HEK293 (cell line): ENCODE data around the gene STX3.

Experiments
- CTCF ChIP-seq: fragments of 450-650 bp; formaldehyde crosslinking; IDR thresholded peaks from 2 replicates; pipeline ENCODE4 v1.5.1; 2016; ENCODE audit warnings: missing biosample characterization, missing genetic modification characterization
- KLF9 ChIP-seq: fragments of 450-650 bp; formaldehyde crosslinking; IDR thresholded peaks from 2 replicates; pipeline ENCODE4 v1.5.1; 2016; ENCODE audit warnings: missing biosample characterization, missing genetic modification characterization, low read depth
- SP2 ChIP-seq: fragments of 450-650 bp; formaldehyde crosslinking; IDR thresholded peaks from 2 replicates; pipeline ENCODE4 v1.5.1; 2016; ENCODE audit warnings: missing biosample characterization, missing genetic modification characterization
- ZNF175 ChIP-seq: fragments of 450-650 bp; formaldehyde crosslinking; IDR thresholded peaks from 2 replicates; pipeline ENCODE4 v1.5.1; 2016; ENCODE audit warnings: missing biosample characterization, missing genetic modification characterization
- ZNF416 ChIP-seq: fragments of 450-650 bp; formaldehyde crosslinking; IDR thresholded peaks from 2 replicates; pipeline ENCODE4 v1.5.1; 2016; ENCODE audit warnings: missing biosample characterization, missing genetic modification characterization
- ZNF530 ChIP-seq: fragments of 450-650 bp; formaldehyde crosslinking; IDR thresholded peaks from 2 replicates; pipeline ENCODE4 v1.5.1; 2016; ENCODE audit warnings: low read depth, missing biosample characterization, missing genetic modification characterization
- ZNF548 ChIP-seq: fragments of 450-650 bp; formaldehyde crosslinking; IDR thresholded peaks from 2 replicates; pipeline ENCODE4 v1.5.1; 2016; ENCODE audit warnings: missing biosample characterization, missing genetic modification characterization
- ZNF555 ChIP-seq: fragments of 450-650 bp; formaldehyde crosslinking; conservative IDR thresholded peaks from 2 replicates; pipeline ENCODE4 v1.5.1; 2017; ENCODE audit warnings: missing biosample characterization, mild to moderate bottlenecking, missing genetic modification characterization, inconsistent platforms
- ZNF585B ChIP-seq: fragments of 450-650 bp; formaldehyde crosslinking; IDR thresholded peaks from 2 replicates; pipeline ENCODE4 v1.5.1; 2016; ENCODE audit warnings: missing biosample characterization, missing genetic modification characterization
- ZNF600 ChIP-seq: fragments of 450-650 bp; formaldehyde crosslinking; IDR thresholded peaks from 2 replicates; pipeline ENCODE4 v1.5.1; 2016; ENCODE audit warnings: missing biosample characterization, missing genetic modification characterization
- ZNF837 ChIP-seq: fragments of 450-650 bp; formaldehyde crosslinking; IDR thresholded peaks from 2 replicates; pipeline ENCODE4 v1.5.1; 2016; ENCODE audit warnings: missing biosample characterization, missing genetic modification characterization
- TF ChIP-seq, protein P1 (sequence below): fragments of 450-650 bp; formaldehyde crosslinking; IDR thresholded peaks from 2 replicates; pipeline ENCODE4 v1.5.1; 2016; ENCODE audit warnings: missing biosample characterization, missing genetic modification characterization
- TF ChIP-seq, protein P2 (sequence below): fragments of 450-650 bp; formaldehyde crosslinking; IDR thresholded peaks from 2 replicates; pipeline ENCODE4 v1.5.1; 2016; ENCODE audit warnings: missing biosample characterization, missing genetic modification characterization

GRCh38 chr11:59753650-59754493, 1.3 kb upstream of the STX3 start:
- TF ChIP-seq, protein P1, sequence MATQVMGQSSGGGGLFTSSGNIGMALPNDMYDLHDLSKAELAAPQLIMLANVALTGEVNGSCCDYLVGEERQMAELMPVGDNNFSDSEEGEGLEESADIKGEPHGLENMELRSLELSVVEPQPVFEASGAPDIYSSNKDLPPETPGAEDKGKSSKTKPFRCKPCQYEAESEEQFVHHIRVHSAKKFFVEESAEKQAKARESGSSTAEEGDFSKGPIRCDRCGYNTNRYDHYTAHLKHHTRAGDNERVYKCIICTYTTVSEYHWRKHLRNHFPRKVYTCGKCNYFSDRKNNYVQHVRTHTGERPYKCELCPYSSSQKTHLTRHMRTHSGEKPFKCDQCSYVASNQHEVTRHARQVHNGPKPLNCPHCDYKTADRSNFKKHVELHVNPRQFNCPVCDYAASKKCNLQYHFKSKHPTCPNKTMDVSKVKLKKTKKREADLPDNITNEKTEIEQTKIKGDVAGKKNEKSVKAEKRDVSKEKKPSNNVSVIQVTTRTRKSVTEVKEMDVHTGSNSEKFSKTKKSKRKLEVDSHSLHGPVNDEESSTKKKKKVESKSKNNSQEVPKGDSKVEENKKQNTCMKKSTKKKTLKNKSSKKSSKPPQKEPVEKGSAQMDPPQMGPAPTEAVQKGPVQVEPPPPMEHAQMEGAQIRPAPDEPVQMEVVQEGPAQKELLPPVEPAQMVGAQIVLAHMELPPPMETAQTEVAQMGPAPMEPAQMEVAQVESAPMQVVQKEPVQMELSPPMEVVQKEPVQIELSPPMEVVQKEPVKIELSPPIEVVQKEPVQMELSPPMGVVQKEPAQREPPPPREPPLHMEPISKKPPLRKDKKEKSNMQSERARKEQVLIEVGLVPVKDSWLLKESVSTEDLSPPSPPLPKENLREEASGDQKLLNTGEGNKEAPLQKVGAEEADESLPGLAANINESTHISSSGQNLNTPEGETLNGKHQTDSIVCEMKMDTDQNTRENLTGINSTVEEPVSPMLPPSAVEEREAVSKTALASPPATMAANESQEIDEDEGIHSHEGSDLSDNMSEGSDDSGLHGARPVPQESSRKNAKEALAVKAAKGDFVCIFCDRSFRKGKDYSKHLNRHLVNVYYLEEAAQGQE = no peak
- TF ChIP-seq ZNF600 (tag by site-specific recombination) (no peak), ZNF416 (tag by site-specific recombination) (no peak), ZNF530 (tag by site-specific recombination) (no peak), KLF9 (peak; percentile 49; the same call in 1 of the 2 replicates), ZNF585B (no peak), ZNF175 (tag by site-specific recombination) (no peak), CTCF (tag by site-specific recombination) (peak; percentile 89), ZNF555 (no peak), ZNF837 (tag by site-specific recombination) (no peak), ZNF548 (tag by site-specific recombination) (no peak), SP2 (tag by site-specific recombination) (peak; percentile 37)
- TF ChIP-seq, protein P2, sequence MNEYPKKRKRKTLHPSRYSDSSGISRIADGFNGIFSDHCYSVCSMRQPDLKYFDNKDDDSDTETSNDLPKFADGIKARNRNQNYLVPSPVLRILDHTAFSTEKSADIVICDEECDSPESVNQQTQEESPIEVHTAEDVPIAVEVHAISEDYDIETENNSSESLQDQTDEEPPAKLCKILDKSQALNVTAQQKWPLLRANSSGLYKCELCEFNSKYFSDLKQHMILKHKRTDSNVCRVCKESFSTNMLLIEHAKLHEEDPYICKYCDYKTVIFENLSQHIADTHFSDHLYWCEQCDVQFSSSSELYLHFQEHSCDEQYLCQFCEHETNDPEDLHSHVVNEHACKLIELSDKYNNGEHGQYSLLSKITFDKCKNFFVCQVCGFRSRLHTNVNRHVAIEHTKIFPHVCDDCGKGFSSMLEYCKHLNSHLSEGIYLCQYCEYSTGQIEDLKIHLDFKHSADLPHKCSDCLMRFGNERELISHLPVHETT (tag by site-specific recombination) = peak; percentile 60; the same call in 1 of the 2 replicates
